ENCODE measurements around the gene ATP1A1.

- no peak for TF ChIP-seq TEAD1 (CRISPR knock-in tag; IDR thresholded peaks at IDR 0.05)
- no peak for TF ChIP-seq FOXK1 (CRISPR knock-in tag; IDR thresholded peaks at IDR 0.05)
- no peak for TF ChIP-seq CTCF (IDR thresholded peaks at IDR 0.05)
- TF ChIP-seq TCF7 (CRISPR knock-in tag; IDR thresholded peaks at IDR 0.05; ENCODE audit: low read depth) = no peak
- TF ChIP-seq PRDM15 (CRISPR knock-in tag; IDR thresholded peaks at IDR 0.05) = no peak
- TF ChIP-seq ATF1 (CRISPR knock-in tag; IDR thresholded peaks at IDR 0.05) = no peak
- TF ChIP-seq ETV6 (CRISPR knock-in tag; IDR thresholded peaks at IDR 0.05) = no peak
- no peak for TF ChIP-seq JUN (CRISPR knock-in tag; IDR thresholded peaks at IDR 0.05)
These were observed 22.9 kb upstream of the ATP1A1 start for GRCh38 chr1:116350097-116350645.
